Adrenal gland (tissue), 5 donors: ENCODE results near the gene DMXL1.

Source experiments
- CTCF ChIP-seq, 6 experiments: fragments of 450-650 bp in 4 of 6; fragments of 200-600 bp in 2 of 6; sonication (generic) in 1 of 6; IDR thresholded peaks; 1 replicate in 5 of 6; 2 replicates in 1 of 6; pipeline versions ENCODE4 v1.5.1 to v1.8.0; 2016 to 2021; ENCODE audit warnings: antibody characterized with exemption in 6 of 6, mild to moderate bottlenecking in 2 of 6, moderate library complexity in 1 of 6
- POLR2A ChIP-seq, 2 donors: fragments of 450-650 bp; IDR thresholded peaks; one replicate each; pipeline ENCODE4 v1.6.1; 2017; ENCODE audit warnings: antibody characterized with exemption in 2 of 2, mild to moderate bottlenecking in 2 of 2, moderate library complexity in 1 of 2
- donor health status: DM: no; HTN: no; CAD: no.

GRCh38 chr5:119279093-119279492 lies 208.2 kb downstream of the DMXL1 start:
- TF ChIP-seq CTCF (IDR thresholded peaks at IDR 0.05) (no peak), POLR2A (IDR thresholded peaks at IDR 0.05) (no peak)
